GM12875 (cell line): ENCODE results near the gene MYO15B.

Experiments used
- H3K4me3 ChIP-seq: one replicate; pipeline ENCODE4 v1.5.1; 2011; ENCODE audit warnings: low read depth, low read length, control low read depth
- CTCF ChIP-seq: IDR thresholded peaks from 2 replicates; pipeline ENCODE4 v1.5.1; 2011; ENCODE audit warnings: low read depth, mild to moderate bottlenecking, control low read depth, inconsistent platforms, low read length, moderate library complexity, borderline replicate concordance; ENCODE audit not compliant: insufficient read depth

The MYO15B gene

GRCh38 chr17:75546181-75546580 is 41.4 kb upstream of the MYO15B start:
- no peak overlapping the region for H3K4me3 ChIP-seq
- TF ChIP-seq CTCF, result no peak

GRCh38 chr17:75547091-75547490 is 40.5 kb upstream of the MYO15B start:
- TF ChIP-seq CTCF, result no peak
- H3K4me3 ChIP-seq, result no peak overlapping the region

- H3K4me3 ChIP-seq, result no peak overlapping the region
- TF ChIP-seq CTCF, result no peak
Observed at GRCh38 chr17:75548813-75549212, 38.8 kb upstream of the MYO15B start.

- TF ChIP-seq CTCF, result no peak
- no peak overlapping the region for H3K4me3 ChIP-seq
Observed at GRCh38 chr17:75549246-75550138, 38.1 kb upstream of the MYO15B start.

GRCh38 chr17:75550139-75550465 is 37.5 kb upstream of the MYO15B start:
- H3K4me3 ChIP-seq, result no peak overlapping the region
- no peak for TF ChIP-seq CTCF

GRCh38 chr17:75551266-75551665 is 36.3 kb upstream of the MYO15B start:
- no peak for TF ChIP-seq CTCF

More at GRCh38 chr17:75551266-75551665, 36.3 kb upstream of the MYO15B start:
- no peak overlapping the region for H3K4me3 ChIP-seq
